K562 (cell line): ENCODE measurements around the gene TRIM32.

Experiments used
- CREB1 ChIP-seq, 2 experiments: sonication (generic) in 1 of 2; formaldehyde crosslinking in 1 of 2; IDR thresholded peaks; 2 replicates each; pipeline versions ENCODE4 v1.6.1 to v1.8.0; 2012 to 2022; ENCODE audit warnings: inconsistent platforms in 1 of 2, mild to moderate bottlenecking in 1 of 2, missing genetic modification reagents in 1 of 2, moderate library complexity in 1 of 2
- EZH2 ChIP-seq: IDR thresholded peaks from 2 replicates; pipeline ENCODE4 v1.6.1; 2012; ENCODE audit warnings: low read depth, mild to moderate bottlenecking, inconsistent platforms, low read length, borderline replicate concordance
- NR1H2 ChIP-seq: sonication (generic); formaldehyde crosslinking; IDR thresholded peaks from 2 replicates; pipeline ENCODE4 v1.4.0; 2020; ENCODE audit warnings: mild to moderate bottlenecking, missing genetic modification reagents
- SIX5 ChIP-seq, 2 experiments: IDR thresholded peaks; 2 replicates each; pipeline ENCODE4 v1.6.1; 2011; ENCODE audit warnings: low read length in 2 of 2, borderline replicate concordance in 1 of 2, low read depth in 1 of 2, mild to moderate bottlenecking in 1 of 2, moderate library complexity in 1 of 2; ENCODE audit not compliant: insufficient read depth in 1 of 2
- TCFL5 ChIP-seq: fragments of 250-450 bp; sonication (Bioruptor Pico); conservative IDR thresholded peaks from 2 replicates; pipeline ENCODE4 v1.6.1; 2021; ENCODE audit warnings: mild to moderate bottlenecking, moderate library complexity, matching md5 sums
- TOE1 ChIP-seq, 2 experiments: fragments of 450-650 bp in 1 of 2; sonication (generic) in 1 of 2; formaldehyde crosslinking in 1 of 2; IDR thresholded peaks; 2 replicates each; pipeline versions ENCODE4 v1.7.1 to v1.8.0; 2016 to 2022; ENCODE audit warnings: borderline replicate concordance in 2 of 2, mild to moderate bottlenecking in 2 of 2, antibody characterized with exemption in 1 of 2, inconsistent platforms in 1 of 2, low read depth in 1 of 2, missing genetic modification reagents in 1 of 2, moderate library complexity in 1 of 2
- ZNF140 ChIP-seq: fragments of 250-450 bp; sonication (Bioruptor Pico); IDR thresholded peaks from 2 replicates; pipeline ENCODE4 v1.8.0; 2021; ENCODE audit warnings: moderate library complexity, mild to moderate bottlenecking, inconsistent platforms
- ZNF695 ChIP-seq: fragments of 450-650 bp; formaldehyde crosslinking; IDR thresholded peaks from 2 replicates; pipeline ENCODE4 v1.4.0; 2020; ENCODE audit warnings: mild to moderate bottlenecking, moderate library complexity
- TF ChIP-seq, protein P1 (sequence below): fragments of 450-650 bp; IDR thresholded peaks from 2 replicates; pipeline ENCODE4 v1.6.1; 2016; ENCODE audit warnings: borderline replicate concordance
- TF ChIP-seq, protein P2 (sequence below), 2 experiments: fragments of 450-650 bp in 1 of 2; sonication (generic) in 1 of 2; formaldehyde crosslinking in 1 of 2; IDR thresholded peaks in 1 of 2; conservative IDR thresholded peaks in 1 of 2; 2 replicates each; pipeline versions ENCODE4 v1.6.1 to v1.8.1; 2016 to 2023; ENCODE audit warnings: mild to moderate bottlenecking in 2 of 2, moderate library complexity in 2 of 2, inconsistent platforms in 1 of 2, missing genetic modification reagents in 1 of 2

DNA sequence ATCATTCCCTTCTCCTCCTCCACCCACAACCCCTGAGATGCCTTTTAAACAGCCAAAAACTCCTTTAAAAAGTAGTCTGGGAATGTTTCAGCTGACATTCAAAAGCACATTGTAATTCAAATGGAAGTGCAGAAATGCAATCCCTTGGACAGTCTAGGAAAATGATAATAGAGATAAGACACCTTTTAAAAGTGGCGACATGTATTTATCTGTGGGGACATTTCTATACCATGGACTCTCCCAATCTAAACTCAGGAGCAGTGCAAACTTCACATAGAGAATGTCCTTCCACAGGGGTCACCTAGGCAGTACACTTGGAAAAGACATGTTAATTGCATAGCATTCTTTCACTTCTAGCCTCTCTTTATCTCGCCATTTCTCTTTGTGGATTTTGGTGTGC is 33.0 kb downstream of the TRIM32 start:
- no peak for TF ChIP-seq TCFL5 (CRISPR knock-in tag)
- no peak for TF ChIP-seq ZNF695 (CRISPR knock-in tag)
- no peak for TF ChIP-seq NR1H2 (CRISPR knock-in tag)
- no peak for TF ChIP-seq SIX5 (IDR thresholded peaks at IDR 0.05; ENCODE audit: borderline replicate concordance in 1 of 2, insufficient read depth in 1 of 2, low read depth in 1 of 2, low read length in 2 of 2)
- no peak for TF ChIP-seq TOE1 (IDR thresholded peaks at IDR 0.05; ENCODE audit: borderline replicate concordance)
- no peak for TF ChIP-seq TOE1 (CRISPR knock-in tag; IDR thresholded peaks at IDR 0.05; ENCODE audit: borderline replicate concordance, low read depth)
- no peak for TF ChIP-seq ZNF140 (CRISPR knock-in tag)
- TF ChIP-seq, protein P1, sequence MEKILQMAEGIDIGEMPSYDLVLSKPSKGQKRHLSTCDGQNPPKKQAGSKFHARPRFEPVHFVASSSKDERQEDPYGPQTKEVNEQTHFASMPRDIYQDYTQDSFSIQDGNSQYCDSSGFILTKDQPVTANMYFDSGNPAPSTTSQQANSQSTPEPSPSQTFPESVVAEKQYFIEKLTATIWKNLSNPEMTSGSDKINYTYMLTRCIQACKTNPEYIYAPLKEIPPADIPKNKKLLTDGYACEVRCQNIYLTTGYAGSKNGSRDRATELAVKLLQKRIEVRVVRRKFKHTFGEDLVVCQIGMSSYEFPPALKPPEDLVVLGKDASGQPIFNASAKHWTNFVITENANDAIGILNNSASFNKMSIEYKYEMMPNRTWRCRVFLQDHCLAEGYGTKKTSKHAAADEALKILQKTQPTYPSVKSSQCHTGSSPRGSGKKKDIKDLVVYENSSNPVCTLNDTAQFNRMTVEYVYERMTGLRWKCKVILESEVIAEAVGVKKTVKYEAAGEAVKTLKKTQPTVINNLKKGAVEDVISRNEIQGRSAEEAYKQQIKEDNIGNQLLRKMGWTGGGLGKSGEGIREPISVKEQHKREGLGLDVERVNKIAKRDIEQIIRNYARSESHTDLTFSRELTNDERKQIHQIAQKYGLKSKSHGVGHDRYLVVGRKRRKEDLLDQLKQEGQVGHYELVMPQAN = no peak
- no peak for TF ChIP-seq EZH2
- TF ChIP-seq, protein P2, sequence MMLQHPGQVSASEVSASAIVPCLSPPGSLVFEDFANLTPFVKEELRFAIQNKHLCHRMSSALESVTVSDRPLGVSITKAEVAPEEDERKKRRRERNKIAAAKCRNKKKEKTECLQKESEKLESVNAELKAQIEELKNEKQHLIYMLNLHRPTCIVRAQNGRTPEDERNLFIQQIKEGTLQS (IDR thresholded peaks at IDR 0.05) = no peak
- TF ChIP-seq, protein P2 (CRISPR knock-in tag; conservative IDR thresholded peaks at IDR 0.05) = no peak
- no peak for TF ChIP-seq CREB1 (IDR thresholded peaks at IDR 0.05)
- no peak for TF ChIP-seq CREB1 (CRISPR knock-in tag; IDR thresholded peaks at IDR 0.05)
